HS-27A (cell line): ENCODE measurements around the gene CUEDC1.
"Not testable (repeated sequence)": the region's sequence is repeated elsewhere in the genome, so short reads cannot be mapped to it uniquely, and the experiment has no call there.

Experiments used
- DNase-seq: peaks from one replicate; pipeline ENCODE4 v3.0.0-alpha.2; 2012; ENCODE audit warnings: low read depth, missing footprints

Gene CUEDC1

DNA sequence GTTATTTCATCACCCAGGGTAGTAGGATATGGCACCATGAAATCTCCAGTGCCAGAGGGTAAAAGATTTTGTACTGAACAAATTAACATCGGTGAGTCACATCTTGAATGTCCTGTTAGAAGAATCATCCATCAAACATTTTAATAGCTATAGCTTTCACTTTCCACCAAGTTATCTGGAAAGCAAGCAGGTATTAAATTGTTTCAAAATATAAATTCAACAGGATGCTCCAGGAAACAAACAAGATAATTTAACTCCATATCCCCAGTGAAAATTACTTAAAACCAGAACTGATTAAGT is 30.4 kb upstream of the CUEDC1 start:
- DNase-seq, result no peak

DNA sequence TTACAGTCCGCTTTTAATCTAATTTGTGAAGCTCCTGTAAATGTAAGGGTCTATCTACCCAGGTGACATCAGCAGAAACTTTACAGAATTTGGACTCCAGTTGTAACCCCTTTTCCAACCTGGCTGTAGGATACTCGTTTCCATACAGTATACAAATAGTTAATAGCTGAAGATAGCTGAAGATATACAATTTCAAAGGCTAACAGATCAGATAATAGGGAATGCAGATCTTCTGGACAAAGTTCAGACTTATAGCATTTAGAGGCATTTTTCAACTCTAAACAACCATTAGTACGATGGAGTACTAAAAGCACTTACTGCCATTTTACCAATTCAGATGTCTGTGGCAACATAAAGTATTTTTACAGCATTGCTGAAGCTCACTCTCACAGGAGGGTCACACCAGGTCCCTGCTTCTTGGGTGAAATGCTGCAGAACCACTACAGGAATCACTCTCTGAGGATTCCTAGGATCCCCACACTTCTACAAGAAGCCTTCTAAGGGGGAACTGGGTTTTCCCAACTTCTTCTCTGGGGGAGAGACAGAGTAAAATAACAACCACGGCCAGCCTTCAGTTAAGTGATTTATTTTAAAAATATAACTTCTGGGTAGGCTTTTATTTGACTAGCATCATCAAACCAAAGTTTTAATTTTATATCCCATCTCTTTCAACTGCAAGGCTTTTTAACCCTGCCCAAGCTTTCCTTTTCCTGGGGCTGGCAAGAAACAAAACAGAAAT is 29.9 kb upstream of the CUEDC1 start:
- DNase-seq, result no peak

DNA sequence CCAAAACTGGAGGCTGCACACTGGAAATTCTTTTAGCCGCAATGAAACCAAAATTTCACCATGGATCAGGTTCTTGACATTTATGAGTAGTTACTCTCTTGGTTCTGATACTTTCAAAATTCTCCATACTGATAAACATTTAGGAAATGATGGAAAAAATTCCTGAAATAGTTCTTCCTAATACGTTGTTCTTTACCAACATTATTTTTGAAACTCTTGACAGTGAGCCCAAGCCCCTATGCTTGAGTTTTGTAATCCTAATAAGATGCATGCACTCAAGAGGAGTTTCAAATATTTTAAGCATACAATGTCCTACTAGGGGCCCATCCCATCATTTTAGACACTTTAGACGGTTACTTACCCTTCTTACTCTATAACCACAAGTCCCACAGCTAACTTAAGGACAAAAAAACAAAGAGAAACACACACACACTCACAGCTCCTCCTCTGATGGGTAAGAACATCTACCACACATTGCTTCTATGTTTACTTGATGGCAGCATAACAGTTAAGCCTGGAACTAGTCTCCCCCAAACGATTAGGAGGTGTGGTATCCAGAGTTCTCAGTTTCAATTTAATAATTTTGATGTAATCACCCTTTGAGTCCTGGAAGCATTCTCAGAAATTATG is 29.2 kb upstream of the CUEDC1 start:
- DNase-seq, result no peak

DNA sequence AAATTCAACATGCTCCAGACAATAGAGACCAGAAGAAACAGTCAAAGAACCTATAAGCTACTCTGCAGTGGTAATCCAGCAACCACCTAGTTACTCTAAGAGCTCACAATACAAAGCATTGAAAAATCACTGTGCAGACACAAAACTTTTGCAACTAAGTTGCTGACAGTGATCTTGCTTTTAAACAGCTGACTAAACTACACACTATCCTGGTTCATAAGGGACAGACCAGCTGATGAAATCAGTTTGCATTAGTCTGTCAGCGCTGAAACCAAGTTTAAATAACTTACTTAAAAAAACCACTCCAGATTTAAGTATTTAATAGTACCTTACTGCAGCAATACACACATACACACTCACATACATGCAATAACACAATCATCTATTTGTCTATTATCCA is 28.2 kb upstream of the CUEDC1 start:
- no peak for DNase-seq

DNA sequence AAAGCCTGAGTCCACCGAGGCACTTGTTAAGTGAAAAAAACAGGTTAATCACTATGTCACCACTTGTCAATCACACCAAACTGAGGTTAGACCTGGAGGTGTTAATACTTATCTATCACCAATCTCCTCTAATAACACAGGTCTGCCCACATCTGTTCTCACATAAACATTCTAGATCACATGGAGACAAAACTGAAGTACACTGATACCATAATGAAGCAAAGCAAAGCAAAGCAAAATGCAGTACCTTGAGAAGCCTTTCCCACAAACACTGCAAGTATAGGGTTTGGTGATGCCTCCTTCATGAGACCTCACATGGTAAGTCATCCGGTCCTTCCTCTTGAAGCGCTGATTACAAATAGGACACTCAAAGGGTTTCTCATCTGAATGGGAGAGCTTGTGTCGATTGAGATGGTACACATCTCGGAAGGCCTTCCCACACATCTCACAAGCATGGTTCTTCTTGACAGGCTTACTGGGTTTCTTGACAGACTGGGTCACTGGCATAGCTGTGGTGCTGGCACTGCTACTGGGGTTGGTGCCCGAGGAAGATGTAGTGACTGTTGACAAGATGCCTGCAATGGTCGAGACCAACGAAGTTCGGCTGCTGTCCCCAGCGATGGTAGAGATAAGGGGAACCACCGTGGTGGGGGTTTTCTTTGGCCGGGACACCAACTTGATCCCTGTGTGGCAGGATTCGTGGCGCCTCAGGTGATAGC is 27.4 kb upstream of the CUEDC1 start:
- no peak for DNase-seq

DNA sequence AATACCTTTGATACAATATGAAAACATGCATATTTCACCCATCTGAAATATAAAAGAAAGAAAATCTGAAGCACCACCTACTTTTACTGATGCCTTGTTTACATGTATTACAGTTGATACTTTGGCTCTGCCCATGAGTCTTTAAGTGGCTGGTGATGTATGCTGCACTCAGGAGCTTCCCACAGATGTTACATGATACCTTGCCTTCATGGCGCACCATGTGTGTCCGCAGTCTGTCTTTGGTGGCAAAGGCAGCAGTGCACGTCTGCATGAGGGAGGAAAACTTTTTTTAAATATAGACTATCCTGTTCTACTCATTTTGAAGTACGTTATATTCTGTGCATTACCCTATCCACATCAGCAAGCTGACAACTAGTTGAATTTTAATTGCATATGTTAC is 25.3 kb upstream of the CUEDC1 start:
- no peak for DNase-seq

DNA sequence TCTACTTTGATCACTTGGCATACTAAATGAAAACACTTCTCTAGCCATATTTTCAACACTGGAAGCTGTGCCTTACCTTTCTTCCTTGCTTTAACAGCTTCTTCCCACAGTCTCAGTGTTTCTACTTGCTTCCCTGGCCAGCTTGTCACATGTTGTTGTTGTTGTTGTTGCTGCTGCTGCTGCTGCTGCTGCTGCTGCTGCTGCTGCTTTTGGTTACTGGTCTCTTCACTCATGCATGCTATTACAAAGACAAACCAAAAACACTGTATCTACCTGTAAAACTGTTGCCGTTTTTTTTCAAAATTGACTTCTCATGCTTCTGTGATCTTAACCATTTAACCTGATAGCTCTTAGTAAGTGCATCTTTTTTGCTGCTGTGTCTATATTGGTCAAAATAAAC is 23.9 kb upstream of the CUEDC1 start:
- no peak for DNase-seq

DNA sequence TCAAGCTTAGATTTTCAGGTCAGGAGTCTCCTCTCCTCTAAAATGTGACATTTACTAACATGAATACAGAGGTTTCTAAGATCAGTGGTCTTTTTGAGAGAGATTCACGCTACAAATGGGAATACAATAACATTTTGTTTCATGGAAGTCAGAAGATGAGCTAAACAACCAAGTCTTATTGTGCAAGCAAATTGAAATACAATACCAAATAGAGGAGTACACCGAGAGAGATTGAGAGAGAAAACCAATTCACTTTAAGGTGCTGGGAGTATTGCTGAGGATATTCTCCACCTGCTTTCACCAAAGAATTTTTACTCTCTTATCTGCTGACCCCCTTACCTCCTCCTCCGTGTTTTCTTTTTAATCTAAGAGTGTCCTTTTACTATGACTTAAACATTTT is 21.4 kb upstream of the CUEDC1 start:
- no peak for DNase-seq

DNA sequence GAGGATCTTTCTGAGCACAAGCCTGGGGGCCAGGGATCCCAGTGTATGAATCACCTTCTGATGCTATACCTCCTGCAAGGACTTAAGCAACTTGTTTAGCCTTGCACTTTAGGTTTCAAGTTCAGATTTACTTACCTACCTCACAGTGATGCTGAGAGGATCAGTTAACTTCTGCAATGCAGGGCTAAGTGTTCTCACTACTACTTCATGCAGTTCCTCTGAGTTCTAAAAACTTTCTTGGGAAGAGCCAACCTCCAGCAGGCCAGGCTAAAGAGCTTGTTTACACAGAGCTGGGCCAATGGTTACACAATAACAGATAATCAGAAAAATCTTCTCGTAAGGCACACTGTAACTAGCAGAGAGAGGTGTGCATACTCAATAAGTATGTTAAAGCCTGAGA is 19.8 kb upstream of the CUEDC1 start:
- no peak for DNase-seq

DNA sequence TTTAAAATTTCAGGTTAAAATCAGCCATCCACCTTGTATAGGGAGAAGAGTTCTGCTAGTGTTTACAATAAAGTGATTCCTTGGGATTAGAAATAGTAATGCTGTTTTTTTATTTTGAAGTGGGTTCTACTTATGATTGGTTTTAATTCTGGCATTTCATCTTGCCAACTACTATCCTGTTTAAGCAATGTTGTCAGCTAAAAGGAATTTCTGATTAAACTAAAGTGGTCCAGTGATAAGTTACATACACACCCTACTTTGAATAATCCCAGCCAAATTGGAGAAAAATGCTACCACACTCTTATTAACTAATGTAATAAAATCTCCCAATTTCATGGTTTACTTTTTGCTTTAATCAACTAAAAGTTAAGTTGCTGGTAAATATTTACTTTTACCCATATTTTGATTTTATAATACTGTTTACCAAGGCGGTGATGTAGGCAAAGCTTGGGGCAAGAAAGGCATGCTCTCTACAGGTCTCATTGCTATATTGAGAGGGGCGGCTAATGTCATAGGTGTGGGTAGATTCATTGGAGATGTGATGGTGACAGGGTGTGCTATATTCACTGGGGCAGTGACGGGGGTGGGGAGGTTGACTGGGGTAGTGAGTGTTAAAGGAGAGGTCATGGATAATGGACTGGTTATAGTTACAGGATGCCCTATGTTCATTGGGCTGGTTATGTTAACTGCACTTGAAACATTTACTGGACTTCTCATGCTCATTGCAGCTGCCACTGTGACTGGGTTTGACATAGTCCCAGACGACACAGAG is 19.0 kb upstream of the CUEDC1 start:
- DNase-seq, result not testable (repeated sequence)

DNA sequence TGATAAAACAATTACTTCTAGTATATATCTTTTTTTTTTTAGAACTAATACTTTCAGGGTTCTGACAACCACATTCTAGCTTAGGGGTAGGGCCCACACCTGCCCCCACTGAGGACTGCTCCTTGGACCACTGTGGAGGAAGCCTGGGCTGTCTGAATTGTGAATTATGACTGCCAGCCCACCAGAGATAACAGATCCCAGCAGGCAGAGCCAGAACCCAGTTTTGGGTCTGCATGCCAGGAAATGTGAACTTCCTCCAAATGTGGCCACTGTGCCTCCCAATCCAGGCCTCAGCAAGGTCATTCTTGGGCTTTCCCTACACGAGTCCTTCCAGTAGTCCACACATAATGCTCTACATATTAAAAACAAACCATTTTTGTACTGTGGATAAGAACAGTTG is 16.9 kb upstream of the CUEDC1 start:
- DNase-seq, result no peak

DNA sequence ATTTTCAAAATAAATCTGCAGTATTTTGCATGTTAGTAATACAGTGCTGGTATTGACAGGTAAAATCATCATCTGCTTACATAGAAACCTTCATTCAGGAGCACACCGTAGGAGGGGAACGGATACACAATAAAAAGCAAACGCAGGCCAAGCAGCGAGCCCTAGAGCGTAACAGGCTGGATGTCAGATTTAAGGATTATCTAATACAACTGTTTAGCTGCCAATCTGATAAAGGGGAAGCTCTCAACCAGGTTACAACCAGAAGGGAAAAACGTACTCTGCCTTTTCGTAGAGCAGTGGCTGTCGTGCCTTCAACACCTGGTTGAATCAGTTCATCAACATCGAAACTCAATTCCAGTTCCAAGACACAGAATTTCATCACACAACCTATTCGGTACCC is 16.4 kb upstream of the CUEDC1 start:
- DNase-seq, result no peak

DNA sequence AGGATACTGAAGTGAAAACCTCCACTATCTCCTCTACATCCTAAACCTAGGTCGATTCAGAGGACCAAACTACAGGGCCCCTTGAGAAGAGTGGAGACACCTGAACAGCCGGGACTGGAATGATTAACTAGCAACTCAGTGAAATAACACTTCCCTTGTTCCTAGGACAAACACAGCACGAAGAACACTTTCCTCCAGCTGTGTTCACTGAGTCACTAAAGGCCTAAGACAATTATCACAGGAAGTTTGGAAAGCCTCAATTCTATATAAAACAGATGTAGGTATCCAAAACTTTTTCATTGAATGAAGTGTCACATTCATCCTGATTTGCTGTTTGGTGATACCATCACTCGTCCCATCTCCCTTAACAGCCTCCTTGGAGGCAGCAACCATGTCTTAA is 15.5 kb upstream of the CUEDC1 start:
- DNase-seq, result no peak

DNA sequence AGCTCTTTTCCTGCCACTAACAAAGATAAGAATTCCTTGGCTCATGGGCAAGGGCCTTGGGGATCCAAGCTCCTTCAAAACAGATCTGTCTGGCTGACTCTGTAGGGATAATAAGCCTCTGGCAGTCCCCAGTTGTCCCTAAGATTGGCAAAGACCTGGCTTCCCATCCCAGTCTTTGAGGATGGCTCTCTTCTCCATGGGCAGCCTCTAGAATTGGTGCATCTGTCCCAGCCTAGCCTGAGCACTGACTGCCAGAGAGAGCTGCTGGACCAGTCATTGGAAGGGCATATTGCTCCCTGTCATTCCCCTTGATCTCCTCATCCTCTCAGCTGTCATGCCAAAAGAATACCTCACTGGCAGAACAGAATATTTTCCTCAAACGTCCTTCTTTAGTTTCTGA is 13.2 kb upstream of the CUEDC1 start:
- DNase-seq, result no peak

DNA sequence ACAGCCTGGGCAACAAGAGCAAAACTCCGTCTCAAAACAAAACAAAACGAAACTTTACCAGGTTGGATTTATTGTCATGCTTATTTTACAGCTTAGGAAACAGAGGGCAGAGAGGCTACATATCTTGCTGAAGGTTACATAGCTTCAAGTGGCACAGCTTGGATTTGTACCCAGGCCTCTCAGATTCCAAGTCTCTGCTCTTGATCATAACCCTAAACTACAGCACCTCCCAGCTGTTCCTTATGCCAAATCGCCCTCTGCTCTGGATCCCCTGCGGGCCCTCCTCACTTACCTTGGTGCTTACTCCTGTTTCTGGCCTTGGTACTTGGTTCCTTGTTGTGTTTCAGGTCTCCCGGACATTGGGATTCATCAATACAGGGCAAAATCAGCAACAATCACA is 11.7 kb upstream of the CUEDC1 start:
- DNase-seq, result no peak

DNA sequence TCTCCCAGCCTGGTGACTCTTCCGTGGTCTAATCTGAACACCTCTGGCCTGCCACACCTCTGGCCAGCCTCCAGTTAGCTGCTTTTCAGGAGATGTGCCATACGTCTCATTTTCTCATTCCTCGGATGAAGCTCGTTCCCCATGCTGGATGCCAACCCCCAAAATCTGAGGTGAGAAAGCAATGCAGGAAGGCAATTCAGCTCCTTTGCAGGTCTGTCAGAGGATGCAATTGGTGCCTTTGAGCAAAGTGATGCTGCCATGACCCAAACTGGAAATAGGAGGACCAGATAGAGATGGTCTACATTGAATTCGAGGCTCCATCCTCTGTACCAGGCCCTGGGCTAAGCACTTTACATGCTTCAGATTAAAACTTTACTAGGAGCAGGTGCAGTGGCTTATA is 11.0 kb upstream of the CUEDC1 start:
- DNase-seq, result no peak

DNA sequence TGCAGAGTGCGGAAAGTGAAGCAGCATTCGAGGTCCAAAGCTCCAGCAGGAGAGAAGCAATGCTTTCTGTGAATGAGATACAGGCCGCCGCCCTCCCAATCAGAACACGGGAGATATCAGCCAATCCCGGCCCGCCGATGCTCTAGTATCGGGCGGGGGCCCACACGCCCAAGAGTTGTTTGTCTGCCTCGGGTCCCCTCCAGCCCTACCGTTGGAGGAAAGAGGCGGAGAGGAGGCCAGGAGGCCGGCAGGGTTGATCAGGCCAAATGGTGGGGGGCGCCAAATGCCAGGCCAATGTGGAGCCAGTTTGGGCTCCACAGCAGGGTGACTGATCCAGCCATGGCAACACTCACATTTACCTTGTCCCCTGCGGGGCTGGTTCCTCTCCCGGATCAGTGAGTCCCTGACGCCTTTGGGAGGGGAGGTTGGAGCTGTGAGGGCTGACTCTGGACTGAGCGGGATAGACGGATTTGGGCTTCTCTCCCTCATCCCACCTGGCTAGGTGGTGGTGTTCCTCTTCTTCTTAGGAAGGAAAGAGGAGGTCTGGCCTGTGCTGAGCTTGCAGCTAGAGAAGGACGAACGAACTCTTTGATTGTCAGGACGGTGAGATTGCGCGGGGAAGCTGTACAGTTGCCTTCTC is 10.4 kb upstream of the CUEDC1 start:
- no peak for DNase-seq

DNA sequence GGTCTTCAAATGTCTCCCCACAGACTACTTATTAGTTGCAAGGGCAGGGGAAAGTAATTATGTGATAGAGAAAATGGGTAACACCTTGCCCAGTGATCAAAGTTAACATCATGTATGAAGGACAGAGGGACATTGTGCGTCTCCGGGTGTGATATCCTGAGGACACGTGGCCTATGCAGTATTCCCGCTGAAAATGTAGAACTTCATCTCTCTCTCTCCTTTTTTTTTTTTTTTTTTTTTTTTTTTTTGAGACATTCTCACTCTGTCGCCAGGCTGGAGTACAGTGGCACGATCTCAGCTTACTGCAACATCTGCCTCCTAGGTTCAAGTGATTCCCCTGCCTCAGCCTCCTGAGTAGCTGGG is 7.9 kb upstream of the CUEDC1 start:
- no peak for DNase-seq

DNA sequence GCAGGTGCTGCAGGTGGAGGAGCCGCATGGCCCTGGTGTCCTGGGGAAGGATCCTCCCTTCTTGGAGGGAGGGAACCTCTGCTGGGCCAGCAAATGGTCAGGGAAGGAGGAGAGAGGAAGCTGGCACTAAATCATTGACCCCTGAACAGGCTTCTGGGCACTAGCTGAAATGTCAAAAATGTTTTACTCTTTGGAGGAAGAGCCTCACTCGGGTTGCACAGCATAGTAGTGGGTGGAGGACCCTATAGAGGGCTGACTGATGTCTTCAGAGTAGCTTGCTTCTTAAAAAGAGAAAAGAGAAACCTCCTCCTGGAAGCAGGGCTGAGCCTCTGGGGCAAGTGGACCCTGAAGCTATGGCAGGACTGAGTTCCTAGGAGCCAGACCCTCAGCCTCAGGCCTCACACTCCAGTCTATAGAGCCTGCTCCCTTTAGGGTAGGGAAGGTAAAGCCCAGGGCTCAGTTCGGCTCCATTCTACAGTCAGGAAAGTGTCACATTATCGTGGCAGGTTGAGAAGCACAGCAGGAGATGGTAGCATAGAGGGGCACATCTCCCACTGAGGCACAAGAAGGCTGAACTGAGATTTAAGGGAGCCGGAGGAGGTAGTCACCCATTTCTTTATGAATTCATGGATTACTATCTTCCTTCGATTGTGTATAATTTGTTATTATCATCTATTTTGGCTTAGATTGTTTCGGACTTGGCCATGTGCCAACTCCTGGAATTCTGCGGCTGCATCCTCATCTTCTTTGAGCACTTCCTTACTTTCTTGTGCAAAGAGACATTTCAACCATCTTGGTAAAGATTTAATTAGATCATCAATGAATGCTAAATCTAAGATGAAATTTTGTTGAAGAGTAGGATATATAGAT is 7.3 kb upstream of the CUEDC1 start:
- no peak for DNase-seq

DNA sequence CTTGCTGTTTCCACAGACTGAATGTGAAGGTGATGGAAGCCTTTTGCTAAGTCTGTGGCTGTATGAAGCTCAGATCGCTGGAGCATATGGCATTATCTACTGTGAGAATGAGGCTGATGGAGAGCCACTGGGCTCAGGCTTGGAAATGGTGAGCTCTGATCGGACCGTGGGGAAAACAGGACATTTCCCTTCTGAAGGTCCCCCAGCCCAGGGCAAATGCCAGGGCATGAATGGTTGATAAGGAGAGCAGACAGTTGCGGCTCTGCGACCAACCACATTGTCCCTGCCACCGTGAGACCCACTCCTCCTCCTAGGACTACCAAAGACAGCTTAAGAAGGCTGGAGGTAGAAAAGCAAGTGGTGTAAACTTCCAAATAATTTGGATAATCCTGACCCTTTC is 4.7 kb upstream of the CUEDC1 start:
- DNase-seq, result no peak

DNA sequence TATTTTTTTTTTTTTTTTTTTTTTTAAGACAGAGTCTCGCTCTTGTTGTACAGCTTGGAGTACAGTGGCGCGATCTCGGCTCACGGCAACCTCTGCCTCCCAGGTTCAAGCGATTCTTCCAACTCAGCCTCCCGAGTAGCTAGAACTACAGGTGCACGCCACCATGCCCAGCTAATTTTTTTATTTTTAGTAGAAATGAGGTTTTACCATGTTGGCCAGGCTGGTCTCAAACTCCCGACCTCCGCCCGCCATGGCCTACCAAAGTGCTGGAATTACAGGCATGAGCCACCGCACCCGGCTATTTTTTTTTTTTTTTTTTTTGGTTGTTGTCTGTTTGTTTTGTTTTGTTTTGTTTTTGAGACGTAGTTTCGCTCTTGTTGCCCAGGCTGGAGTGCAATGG is 3.2 kb upstream of the CUEDC1 start:
- not testable (repeated sequence) for DNase-seq

DNA sequence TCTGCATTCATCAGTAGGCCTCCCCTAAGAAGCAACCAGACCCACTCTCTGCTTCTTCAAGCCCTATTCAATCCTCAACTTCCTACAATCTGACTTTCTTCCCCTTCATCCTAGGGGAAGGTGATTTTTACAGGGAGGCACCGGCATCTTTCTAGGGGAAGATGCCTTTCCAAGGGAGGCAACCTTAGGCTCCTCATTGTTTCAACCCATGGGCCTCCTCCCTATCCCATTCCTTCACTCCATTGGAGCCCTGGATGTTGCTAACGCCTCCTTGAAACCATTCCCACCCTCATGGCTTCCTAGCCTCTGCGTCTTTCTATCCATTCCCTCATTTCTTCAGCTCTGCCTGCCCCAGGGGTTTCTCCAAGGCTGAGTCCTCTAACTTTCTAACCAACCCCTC is 2.7 kb upstream of the CUEDC1 start:
- no peak for DNase-seq
